Measurements from ENCODE around the gene MAPK8IP1.

Gene MAPK8IP1

DNA sequence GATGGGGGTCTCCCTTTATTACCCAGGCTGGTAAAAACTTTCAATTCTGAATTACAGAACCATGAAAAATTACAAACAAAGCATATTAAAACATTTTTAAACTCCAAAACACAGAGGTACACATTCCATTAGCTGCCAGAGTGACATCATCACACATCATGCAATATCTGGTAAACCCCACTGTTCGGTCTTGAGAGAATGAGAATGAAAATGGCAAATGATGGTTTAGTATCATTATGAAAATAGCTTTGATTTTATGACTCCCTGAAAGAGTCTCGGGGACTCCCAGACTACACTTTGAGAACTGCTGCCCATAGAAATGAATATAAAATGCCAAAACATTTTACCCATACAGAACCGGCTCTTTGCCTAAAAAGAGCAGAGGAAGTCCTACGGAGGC is 55.8 kb downstream of the MAPK8IP1 start:
- Histone ChIP-seq H3K9me3 (ENCODE audit: control insufficient read depth in 1 of 2, low read length in 2 of 2) (no peaks in the 10 kb centered on the region), H3K27ac (ENCODE audit: low read length) (no peak overlapping the region), H3K36me3 (ENCODE audit: control insufficient read depth in 1 of 2, insufficient read depth in 2 of 2, low read length in 2 of 2) (peaks cover 16 to 51% of the 10 kb centered on the region in 2 donors), H3K4me3 (ENCODE audit: low read depth in 1 of 2, low read length in 2 of 2) (no peak overlapping the region), H3K4me1 (ENCODE audit: control insufficient read depth in 1 of 2, insufficient read depth in 2 of 2, low read length in 2 of 2) (peaks cover 0 to 4% of the 10 kb centered on the region in 2 donors), H3K27me3 (ENCODE audit: low read depth, low read length) (no peaks in the 10 kb centered on the region)

DNA sequence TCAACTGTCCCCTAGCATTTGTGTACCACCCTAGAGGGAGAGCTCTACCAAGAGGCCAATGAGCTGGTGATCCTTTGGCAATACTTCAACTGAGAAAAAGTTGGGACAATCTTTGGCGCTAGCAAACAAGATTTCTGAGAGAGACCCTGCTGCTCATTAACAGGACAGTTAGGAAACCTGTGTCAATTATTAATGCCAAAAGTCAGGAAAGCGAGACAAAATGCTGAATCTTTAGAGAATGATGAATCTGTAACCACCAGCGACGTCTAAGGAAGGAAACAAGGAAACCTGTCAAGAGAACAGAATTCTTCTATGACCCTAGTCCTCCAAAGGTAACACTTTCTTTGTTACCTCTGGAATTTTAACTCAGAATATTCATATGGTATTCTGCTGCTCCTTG is 56.9 kb downstream of the MAPK8IP1 start:
- no peak overlapping the region for H3K4me3 ChIP-seq (ENCODE audit: low read depth in 1 of 2, low read length in 2 of 2)
- no peaks in the 10 kb centered on the region for H3K9me3 ChIP-seq (ENCODE audit: control insufficient read depth in 1 of 2, low read length in 2 of 2)
- peaks cover 0 to 4% of the 10 kb centered on the region in 2 donors for H3K4me1 ChIP-seq (ENCODE audit: control insufficient read depth in 1 of 2, insufficient read depth in 2 of 2, low read length in 2 of 2)
- no peak overlapping the region for H3K27ac ChIP-seq (ENCODE audit: low read length)
- H3K36me3 ChIP-seq (ENCODE audit: control insufficient read depth in 1 of 2, insufficient read depth in 2 of 2, low read length in 2 of 2) = peaks cover 20 to 50% of the 10 kb centered on the region in 2 donors
- no peaks in the 10 kb centered on the region for H3K27me3 ChIP-seq (ENCODE audit: low read depth, low read length)

DNA sequence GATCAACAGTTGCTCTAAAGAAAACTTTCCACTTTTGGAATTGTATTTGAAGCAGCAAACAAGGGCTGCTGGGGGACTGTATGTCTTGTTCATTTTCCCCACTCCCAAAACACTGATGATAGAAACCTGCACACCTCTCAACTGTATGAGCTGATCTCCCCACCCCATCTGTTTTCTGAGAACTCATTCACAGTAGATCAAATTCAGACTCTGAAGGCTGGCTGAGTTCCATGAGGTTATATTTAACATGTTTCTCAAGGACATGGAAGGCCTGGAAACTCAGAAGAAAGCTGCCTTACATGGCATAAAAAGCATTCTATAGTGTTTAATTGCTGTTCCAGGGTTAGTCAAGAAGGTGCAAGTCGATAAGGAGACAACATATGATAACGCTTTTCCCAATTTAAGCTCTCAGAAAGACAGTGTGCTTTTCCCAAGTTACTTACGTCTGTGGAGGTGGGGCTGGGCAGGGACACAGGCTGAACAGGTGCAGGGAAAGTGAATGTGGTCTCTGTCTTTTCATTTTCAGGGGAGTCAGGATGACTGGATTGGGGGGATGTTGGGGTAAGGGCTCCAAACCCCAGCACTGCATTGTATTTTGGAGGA is 60.0 kb downstream of the MAPK8IP1 start:
- Histone ChIP-seq H3K27ac (ENCODE audit: low read length) (no peak overlapping the region), H3K36me3 (ENCODE audit: control insufficient read depth in 1 of 2, insufficient read depth in 2 of 2, low read length in 2 of 2) (peaks cover 43 to 63% of the 10 kb centered on the region in 2 donors), H3K4me1 (ENCODE audit: control insufficient read depth in 1 of 2, insufficient read depth in 2 of 2, low read length in 2 of 2) (peaks cover 0 to 4% of the 10 kb centered on the region in 2 donors), H3K4me3 (ENCODE audit: low read depth in 1 of 2, low read length in 2 of 2) (no peak overlapping the region), H3K27me3 (ENCODE audit: low read depth, low read length) (no peaks in the 10 kb centered on the region), H3K9me3 (ENCODE audit: control insufficient read depth in 1 of 2, low read length in 2 of 2) (no peaks in the 10 kb centered on the region)

DNA sequence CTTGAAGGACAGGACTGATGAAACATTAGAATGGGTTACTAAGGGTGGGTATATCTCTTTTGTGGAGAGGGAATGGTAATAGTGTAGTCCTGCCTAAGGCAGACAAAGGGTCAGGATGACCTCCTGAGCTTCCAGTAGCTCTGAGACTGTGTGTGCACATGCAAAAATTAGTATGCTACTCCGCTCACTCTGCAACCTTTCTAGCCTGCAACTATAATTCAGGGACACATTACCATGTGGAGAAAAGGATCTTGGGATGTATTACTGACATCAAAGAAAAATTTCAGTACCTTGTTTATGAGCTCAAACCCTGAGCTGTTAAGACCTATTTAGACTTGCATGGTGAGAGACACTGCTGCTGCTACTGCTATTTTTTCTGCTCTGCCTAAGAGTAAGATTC is 62.4 kb downstream of the MAPK8IP1 start:
- H3K4me3 ChIP-seq (ENCODE audit: low read depth in 1 of 2, low read length in 2 of 2) = no peak overlapping the region
- H3K27me3 ChIP-seq (ENCODE audit: low read depth, low read length) = no peaks in the 10 kb centered on the region
- H3K27ac ChIP-seq (ENCODE audit: low read length) = no peak overlapping the region
- no peaks in the 10 kb centered on the region for H3K9me3 ChIP-seq (ENCODE audit: control insufficient read depth in 1 of 2, low read length in 2 of 2)
- H3K4me1 ChIP-seq (ENCODE audit: control insufficient read depth in 1 of 2, insufficient read depth in 2 of 2, low read length in 2 of 2) = peaks cover 0 to 4% of the 10 kb centered on the region in 2 donors
- peaks cover 37 to 67% of the 10 kb centered on the region in 2 donors for H3K36me3 ChIP-seq (ENCODE audit: control insufficient read depth in 1 of 2, insufficient read depth in 2 of 2, low read length in 2 of 2)

DNA sequence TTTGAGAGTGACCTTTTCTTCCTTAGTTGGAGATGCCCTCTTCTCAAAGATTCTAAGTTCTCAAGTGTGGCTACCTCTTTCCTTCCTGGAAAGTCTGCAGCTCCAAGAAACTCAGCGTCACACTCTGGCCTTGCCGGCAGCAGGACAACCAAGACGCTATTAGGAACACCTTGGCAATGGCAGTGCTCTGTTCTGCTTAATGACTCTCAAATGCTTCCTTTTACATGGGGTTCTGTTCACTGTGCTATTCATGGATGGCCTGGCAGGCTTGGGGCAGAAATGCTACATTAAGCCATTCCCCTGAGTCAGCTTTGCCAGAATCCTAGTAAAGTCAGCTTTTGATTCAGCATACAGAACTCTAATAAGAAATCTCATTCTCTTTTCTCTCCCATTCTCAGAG is 62.9 kb downstream of the MAPK8IP1 start:
- H3K27me3 ChIP-seq (ENCODE audit: low read depth, low read length) = no peaks in the 10 kb centered on the region
- H3K4me1 ChIP-seq (ENCODE audit: control insufficient read depth in 1 of 2, insufficient read depth in 2 of 2, low read length in 2 of 2) = peaks cover 0 to 4% of the 10 kb centered on the region in 2 donors
- H3K9me3 ChIP-seq (ENCODE audit: control insufficient read depth in 1 of 2, low read length in 2 of 2) = no peaks in the 10 kb centered on the region
- H3K27ac ChIP-seq (ENCODE audit: low read length) = no peak overlapping the region
- H3K36me3 ChIP-seq (ENCODE audit: control insufficient read depth in 1 of 2, insufficient read depth in 2 of 2, low read length in 2 of 2) = peaks cover 41 to 70% of the 10 kb centered on the region in 2 donors
- no peak overlapping the region for H3K4me3 ChIP-seq (ENCODE audit: low read depth in 1 of 2, low read length in 2 of 2)

DNA sequence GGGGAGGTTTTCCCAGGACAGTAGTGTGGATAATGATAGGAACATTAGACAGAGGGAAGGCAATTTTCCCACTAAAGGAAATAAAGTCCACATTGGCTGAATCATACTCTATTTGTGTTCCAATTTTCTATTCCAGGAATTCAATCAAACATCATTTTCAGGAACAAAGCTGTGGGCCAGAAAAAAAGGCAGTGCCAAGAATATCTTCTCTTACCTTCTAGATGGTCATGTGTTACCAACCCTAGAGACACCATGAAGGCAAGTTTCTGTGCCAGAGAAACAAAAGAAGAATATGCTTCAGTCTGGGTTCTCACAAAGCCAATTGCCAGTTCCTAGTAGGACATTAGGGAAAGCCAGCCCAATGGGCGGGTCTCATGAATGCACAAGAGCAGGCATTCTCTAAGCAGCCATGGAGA is 64.5 kb downstream of the MAPK8IP1 start:
- H3K27ac ChIP-seq (ENCODE audit: low read length) = no peak overlapping the region
- peaks cover 42 to 68% of the 10 kb centered on the region in 2 donors for H3K36me3 ChIP-seq (ENCODE audit: control insufficient read depth in 1 of 2, insufficient read depth in 2 of 2, low read length in 2 of 2)
- H3K9me3 ChIP-seq (ENCODE audit: control insufficient read depth in 1 of 2, low read length in 2 of 2) = no peaks in the 10 kb centered on the region
- peaks cover 0 to 4% of the 10 kb centered on the region in 2 donors for H3K4me1 ChIP-seq (ENCODE audit: control insufficient read depth in 1 of 2, insufficient read depth in 2 of 2, low read length in 2 of 2)
- no peak overlapping the region for H3K4me3 ChIP-seq (ENCODE audit: low read depth in 1 of 2, low read length in 2 of 2)
- H3K27me3 ChIP-seq (ENCODE audit: low read depth, low read length) = no peaks in the 10 kb centered on the region

All from muscle layer of duodenum (tissue), 2 donors.